Measurements from ENCODE around the gene HCFC1. TPM values are rescaled to one million over a fixed set of nuclear protein-coding genes. Genes with fewer than 3 reads are reported as not detected.

HCFC1 gene
- total and polyA plus RNA-seq, 9 of the 15 experiments (the other 6 are each of a cell fraction or from before 2014, with no cell fraction given), result 2.8 to 133 (median 17.1) TPM

- H3K36me3 ChIP-seq (ENCODE audit: control insufficient read depth, insufficient read depth, low read length), result peaks cover 100% of the 10 kb centered on the region; the same call in 2 of the 3 replicates
- TF ChIP-seq POLR2G (IDR thresholded peaks at IDR 0.05; ENCODE audit: low read depth, low read length) (peak; percentile 36; the same call in 1 of the 2 replicates), BRF2 (IDR thresholded peaks at IDR 0.05; ENCODE audit: borderline replicate concordance, insufficient read depth, insufficient read length) (no peak)
These were observed 10.8 kb downstream of the HCFC1 start for GRCh38 chrX:153960786-153961185.

GRCh38 chrX:153960077-153960476, 11.5 kb downstream of the HCFC1 start:
- intact Hi-C loops (cut with micrococcal nuclease) (no loop called here), in situ Hi-C loops (cut with MboI) (no loop called here)
- no TSS peak for BruUV-seq (replicated peaks)
- no peak overlapping the region for H3K4me3 ChIP-seq
- no peak overlapping the region for H3K27ac ChIP-seq (ENCODE audit: extremely low read depth, low read depth, low read length)
- H3K9ac ChIP-seq (ENCODE audit: insufficient read depth in 1 of 2, low read depth in 2 of 2, low read length in 2 of 2), result no peak overlapping the region
- no peaks in the 10 kb centered on the region for H3K9me3 ChIP-seq (replicated peaks; ENCODE audit: control insufficient read depth, insufficient read depth, low read depth, low read length)
- DNase-seq (ENCODE audit: extremely low read depth in 1 of 4, low spot score in 3 of 4), result no peak
- CTCF ChIA-PET (ENCODE audit: low intra/inter-chr PET ratio), result no interaction called here
- peaks cover 8% of the 10 kb centered on the region; the same call in 1 of the 2 replicates for H4K20me1 ChIP-seq (replicated peaks; ENCODE audit: control insufficient read depth, insufficient read depth, low read length)
- no peaks in the 10 kb centered on the region for H3K9me1 ChIP-seq (ENCODE audit: control insufficient read depth, insufficient read depth, low read length)
- ATAC-seq, result no peak
- H3K4me2 ChIP-seq (ENCODE audit: insufficient read depth, low read length), result no peak overlapping the region
- no peak overlapping the region for H2AFZ ChIP-seq (ENCODE audit: low read depth, low read length)
- POLR2A ChIA-PET, result interaction anchor here (1.0 to 4.2 kb wide), 2 partner anchors 8 to 12 kb away, joined by 3 to 24 read pairs; no protein-coding TSS in a partner anchor
- 97% methylated on average over 9 of the region's 16 CpGs for WGBS (ENCODE audit: insufficient coverage, low coverage, missing lambda C conversion rate)
- H3K79me2 ChIP-seq (ENCODE audit: control insufficient read depth, insufficient read depth, low read length), result peaks cover 29% of the 10 kb centered on the region
- peaks cover 100% of the 10 kb centered on the region; the same call in 2 of the 3 replicates for H3K36me3 ChIP-seq (ENCODE audit: control insufficient read depth, insufficient read depth, low read length)
- no peak for FAIRE-seq
- H3K4me1 ChIP-seq (replicated peaks in 1 of 2; ENCODE audit: control insufficient read depth in 2 of 2, insufficient read depth in 2 of 2, low read length in 2 of 2), result peaks cover 0 to 7% of the 10 kb centered on the region in 2 experiments; a peak in 2 of 5 replicates
- H3K27me3 ChIP-seq (ENCODE audit: control insufficient read depth in 2 of 2, insufficient read depth in 2 of 2, low read length in 2 of 2), result no peaks in the 10 kb centered on the region
- no peak for TF ChIP-seq ZKSCAN8 (CRISPR knock-in tag; IDR thresholded peaks at IDR 0.05)
- no peak for TF ChIP-seq ELF4 (CRISPR knock-in tag; IDR thresholded peaks at IDR 0.05)
- TF ChIP-seq NR1H2 (CRISPR knock-in tag; IDR thresholded peaks at IDR 0.05), result no peak
- no peak for TF ChIP-seq GABPA (tag; conservative IDR thresholded peaks at IDR 0.05; ENCODE audit: low read depth)
- TF ChIP-seq CHCHD3 (CRISPR knock-in tag; IDR thresholded peaks at IDR 0.05), result no peak
- TF ChIP-seq NRF1 (conservative IDR thresholded peaks at IDR 0.05 in 1 of 2, IDR thresholded peaks at IDR 0.05 in 1 of 2), result no peak
- TF ChIP-seq MTA3 (IDR thresholded peaks at IDR 0.05; ENCODE audit: borderline replicate concordance), result no peak
- no peak for TF ChIP-seq CBX2 (IDR thresholded peaks at IDR 0.05; ENCODE audit: insufficient read depth, low read length, poor library complexity, severe bottlenecking)
- TF ChIP-seq SMARCE1 (IDR thresholded peaks at IDR 0.05), result no peak

More at GRCh38 chrX:153960786-153961185, 10.8 kb downstream of the HCFC1 start:
- in situ Hi-C loops (cut with MboI) (no loop called here), intact Hi-C loops (cut with micrococcal nuclease) (no loop called here)
- FAIRE-seq, result no peak
- CTCF ChIA-PET (ENCODE audit: low intra/inter-chr PET ratio), result no interaction called here
- H3K4me1 ChIP-seq (replicated peaks in 1 of 2; ENCODE audit: control insufficient read depth in 2 of 2, insufficient read depth in 2 of 2, low read length in 2 of 2), result peaks cover 0 to 9% of the 10 kb centered on the region in 2 experiments; a peak in 2 of 5 replicates
- no peak overlapping the region for H3K4me2 ChIP-seq (ENCODE audit: insufficient read depth, low read length)
- no peak overlapping the region for H3K4me3 ChIP-seq
- no peak overlapping the region for H3K27ac ChIP-seq (ENCODE audit: extremely low read depth, low read depth, low read length)
- peaks cover 36% of the 10 kb centered on the region for H3K79me2 ChIP-seq (ENCODE audit: control insufficient read depth, insufficient read depth, low read length)
- no peaks in the 10 kb centered on the region for H3K9me3 ChIP-seq (replicated peaks; ENCODE audit: control insufficient read depth, insufficient read depth, low read depth, low read length)
- H2AFZ ChIP-seq (ENCODE audit: low read depth, low read length), result no peak overlapping the region
- whole genome bisulfite sequencing (ENCODE audit: insufficient coverage, low coverage, missing lambda C conversion rate), result 98% methylated on average over 19 of the region's 22 CpGs
- H3K9me1 ChIP-seq (ENCODE audit: control insufficient read depth, insufficient read depth, low read length), result no peaks in the 10 kb centered on the region
- BruUV-seq (replicated peaks), result no TSS peak
- POLR2A ChIA-PET, result interaction anchor here (0.8 to 1.2 kb wide), 2 partner anchors 11 to 13 kb away, joined by 3 to 4 read pairs; no protein-coding TSS in a partner anchor
- no peaks in the 10 kb centered on the region for H3K27me3 ChIP-seq (ENCODE audit: control insufficient read depth in 2 of 2, insufficient read depth in 2 of 2, low read length in 2 of 2)
- no peak overlapping the region; a peak in 1 of 4 replicates for H3K9ac ChIP-seq (ENCODE audit: insufficient read depth in 1 of 2, low read depth in 2 of 2, low read length in 2 of 2)
- ATAC-seq, result no peak
- peaks cover 12% of the 10 kb centered on the region; the same call in 1 of the 2 replicates for H4K20me1 ChIP-seq (replicated peaks; ENCODE audit: control insufficient read depth, insufficient read depth, low read length)
- DNase-seq (ENCODE audit: extremely low read depth in 1 of 4, low spot score in 3 of 4), result no peak
